NT2/D1 (cell line): ENCODE measurements around the gene PLXNA1.

Experiments used
- SUZ12 ChIP-seq: IDR thresholded peaks from 2 replicates; pipeline ENCODE4 v1.6.1; 2011; ENCODE audit not compliant: insufficient read length, insufficient read depth; ENCODE audit errors: extremely low read depth
- YY1 ChIP-seq: IDR thresholded peaks from 2 replicates; pipeline ENCODE4 v1.6.1; 2011; ENCODE audit not compliant: insufficient read length, insufficient read depth
- ZNF274 ChIP-seq: IDR thresholded peaks from 2 replicates; pipeline ENCODE4 v1.6.1; 2011; ENCODE audit warnings: mild to moderate bottlenecking, low read depth, low read length

- no peak for TF ChIP-seq YY1
- no peak for TF ChIP-seq ZNF274
- TF ChIP-seq SUZ12: no peak
Observed at GRCh38 chr3:126995926-126996512, 13.1 kb downstream of the PLXNA1 start.
